HEK293T (cell line): ENCODE results near the gene LYPD6B.

Experiments
- L3MBTL2 ChIP-seq: fragments of 450-650 bp; conservative IDR thresholded peaks from 2 replicates; pipeline ENCODE4 v1.6.1; 2016; ENCODE audit warnings: mild to moderate bottlenecking
- SP1 ChIP-seq: fragments of 450-650 bp; IDR thresholded peaks from 2 replicates; pipeline ENCODE4 v1.6.1; 2017

GRCh38 chr2:149259136-149259535 is 220.6 kb downstream of the LYPD6B start:
- no peak for TF ChIP-seq L3MBTL2
- TF ChIP-seq SP1 = no peak
